ENCODE data around the gene IL13.

IL13 gene

DNA sequence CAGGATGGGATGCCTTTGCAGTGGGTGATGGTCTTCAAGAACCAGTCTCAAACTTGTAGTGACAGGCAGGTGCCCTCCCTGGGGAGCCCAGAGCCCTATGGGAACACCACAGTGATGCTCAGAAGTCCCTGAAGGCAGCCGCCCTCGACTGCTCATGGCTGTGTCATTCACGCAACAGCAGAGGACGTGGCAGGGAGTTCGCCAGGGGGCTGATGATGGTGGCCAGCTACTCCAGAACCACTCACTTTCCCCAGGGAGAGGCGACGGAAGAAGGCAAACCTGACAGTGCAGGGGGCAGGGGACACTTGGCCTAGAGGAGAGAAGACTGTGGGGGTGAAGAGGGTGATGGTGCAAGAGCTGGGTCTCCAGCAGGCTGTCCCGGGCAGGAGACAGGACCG lies 4.0 kb downstream of the IL13 start:
- H3K4me2 ChIP-seq (ENCODE audit: low read length), result no peak overlapping the region
- no peak overlapping the region for H3K27ac ChIP-seq (ENCODE audit: low read depth, low read length)
- no peaks in the 10 kb centered on the region for H4K20me1 ChIP-seq (ENCODE audit: control insufficient read depth, insufficient read depth, low read depth, low read length)
- H3K4me1 ChIP-seq (ENCODE audit: control insufficient read depth, low read length), result no peaks in the 10 kb centered on the region
- no peaks in the 10 kb centered on the region for H3K9me2 ChIP-seq (replicated peaks; ENCODE audit: control insufficient read depth, low read length)
- TF ChIP-seq EZH2phosphoT487 (IDR thresholded peaks at IDR 0.05; ENCODE audit: borderline replicate concordance, low read length), result no peak
- TF ChIP-seq, protein P1, sequence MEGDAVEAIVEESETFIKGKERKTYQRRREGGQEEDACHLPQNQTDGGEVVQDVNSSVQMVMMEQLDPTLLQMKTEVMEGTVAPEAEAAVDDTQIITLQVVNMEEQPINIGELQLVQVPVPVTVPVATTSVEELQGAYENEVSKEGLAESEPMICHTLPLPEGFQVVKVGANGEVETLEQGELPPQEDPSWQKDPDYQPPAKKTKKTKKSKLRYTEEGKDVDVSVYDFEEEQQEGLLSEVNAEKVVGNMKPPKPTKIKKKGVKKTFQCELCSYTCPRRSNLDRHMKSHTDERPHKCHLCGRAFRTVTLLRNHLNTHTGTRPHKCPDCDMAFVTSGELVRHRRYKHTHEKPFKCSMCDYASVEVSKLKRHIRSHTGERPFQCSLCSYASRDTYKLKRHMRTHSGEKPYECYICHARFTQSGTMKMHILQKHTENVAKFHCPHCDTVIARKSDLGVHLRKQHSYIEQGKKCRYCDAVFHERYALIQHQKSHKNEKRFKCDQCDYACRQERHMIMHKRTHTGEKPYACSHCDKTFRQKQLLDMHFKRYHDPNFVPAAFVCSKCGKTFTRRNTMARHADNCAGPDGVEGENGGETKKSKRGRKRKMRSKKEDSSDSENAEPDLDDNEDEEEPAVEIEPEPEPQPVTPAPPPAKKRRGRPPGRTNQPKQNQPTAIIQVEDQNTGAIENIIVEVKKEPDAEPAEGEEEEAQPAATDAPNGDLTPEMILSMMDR (IDR thresholded peaks at IDR 0.05; ENCODE audit: low read depth, low read length, poor library complexity, severe bottlenecking), result no peak
- H3F3A ChIP-seq (ENCODE audit: control insufficient read depth, insufficient read depth), result no peaks in the 10 kb centered on the region
- H3K9me3 ChIP-seq (ENCODE audit: control insufficient read depth, insufficient read depth, low read length), result no peaks in the 10 kb centered on the region
- no peaks in the 10 kb centered on the region for H3K36me3 ChIP-seq (ENCODE audit: control insufficient read depth, low read length)
- no peaks in the 10 kb centered on the region for H3K27me3 ChIP-seq (ENCODE audit: control insufficient read depth, low read length)
- no peak overlapping the region for H3K4me3 ChIP-seq (ENCODE audit: low read length)
- no peaks in the 10 kb centered on the region for H3K79me2 ChIP-seq (ENCODE audit: control insufficient read depth, low read length)

DNA sequence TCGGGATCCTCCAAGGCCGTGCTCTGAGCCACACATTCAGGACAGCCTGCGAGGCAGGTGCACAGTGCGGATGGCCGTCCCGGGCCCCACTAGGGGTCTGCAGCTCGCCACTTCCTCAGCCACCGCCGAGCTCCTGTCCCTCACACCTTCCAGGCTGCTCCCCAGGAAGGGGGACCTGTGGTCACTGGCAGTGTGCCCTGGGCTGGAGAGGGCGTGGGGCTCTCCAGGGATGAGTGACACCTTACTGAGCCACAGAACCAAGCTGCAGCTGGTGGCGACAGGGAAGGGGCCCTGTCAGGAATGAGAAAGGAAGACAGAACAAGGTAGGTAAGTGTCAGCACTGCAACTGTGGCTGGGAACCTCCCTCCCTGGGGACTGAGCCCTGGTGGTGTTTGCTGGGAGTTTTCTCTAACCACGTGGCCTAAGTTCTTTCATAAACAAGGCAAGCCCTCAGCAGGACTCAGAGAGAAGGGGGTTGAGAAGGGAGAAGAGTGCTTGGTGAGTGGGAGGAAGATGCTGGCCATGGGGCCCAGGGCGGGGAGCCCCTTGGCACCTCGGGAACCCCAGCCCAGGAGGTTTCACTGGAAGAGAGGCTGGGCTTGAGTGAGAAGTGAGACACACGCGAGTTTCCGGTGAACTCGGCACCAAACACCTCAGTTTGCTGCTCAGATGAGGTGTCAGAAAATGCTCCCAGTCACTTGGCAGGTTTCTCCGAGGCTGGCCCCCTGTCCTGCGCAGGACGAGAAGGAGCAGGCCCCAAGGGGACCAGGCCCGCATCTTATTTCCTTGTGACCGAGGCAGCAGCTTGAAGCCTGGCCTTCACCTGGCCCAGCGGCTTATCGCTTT lies 5.2 kb downstream of the IL13 start:
- Histone ChIP-seq H3K9me2 (replicated peaks; ENCODE audit: control insufficient read depth, low read length) (no peaks in the 10 kb centered on the region), H3F3A (ENCODE audit: control insufficient read depth, insufficient read depth) (no peaks in the 10 kb centered on the region), H3K4me1 (ENCODE audit: control insufficient read depth, low read length) (no peaks in the 10 kb centered on the region), H3K4me3 (ENCODE audit: low read length) (no peak overlapping the region), H3K79me2 (ENCODE audit: control insufficient read depth, low read length) (no peaks in the 10 kb centered on the region), H3K27me3 (ENCODE audit: control insufficient read depth, low read length) (no peaks in the 10 kb centered on the region), H4K20me1 (ENCODE audit: control insufficient read depth, insufficient read depth, low read depth, low read length) (no peaks in the 10 kb centered on the region), H3K9me3 (ENCODE audit: control insufficient read depth, insufficient read depth, low read length) (no peaks in the 10 kb centered on the region), H3K36me3 (ENCODE audit: control insufficient read depth, low read length) (no peaks in the 10 kb centered on the region), H3K27ac (ENCODE audit: low read depth, low read length) (no peak overlapping the region), H3K4me2 (ENCODE audit: low read length) (no peak overlapping the region)
- TF ChIP-seq EZH2phosphoT487 (IDR thresholded peaks at IDR 0.05; ENCODE audit: borderline replicate concordance, low read length), result no peak
- TF ChIP-seq, protein P1 (IDR thresholded peaks at IDR 0.05; ENCODE audit: low read depth, low read length, poor library complexity, severe bottlenecking), result no peak

DNA sequence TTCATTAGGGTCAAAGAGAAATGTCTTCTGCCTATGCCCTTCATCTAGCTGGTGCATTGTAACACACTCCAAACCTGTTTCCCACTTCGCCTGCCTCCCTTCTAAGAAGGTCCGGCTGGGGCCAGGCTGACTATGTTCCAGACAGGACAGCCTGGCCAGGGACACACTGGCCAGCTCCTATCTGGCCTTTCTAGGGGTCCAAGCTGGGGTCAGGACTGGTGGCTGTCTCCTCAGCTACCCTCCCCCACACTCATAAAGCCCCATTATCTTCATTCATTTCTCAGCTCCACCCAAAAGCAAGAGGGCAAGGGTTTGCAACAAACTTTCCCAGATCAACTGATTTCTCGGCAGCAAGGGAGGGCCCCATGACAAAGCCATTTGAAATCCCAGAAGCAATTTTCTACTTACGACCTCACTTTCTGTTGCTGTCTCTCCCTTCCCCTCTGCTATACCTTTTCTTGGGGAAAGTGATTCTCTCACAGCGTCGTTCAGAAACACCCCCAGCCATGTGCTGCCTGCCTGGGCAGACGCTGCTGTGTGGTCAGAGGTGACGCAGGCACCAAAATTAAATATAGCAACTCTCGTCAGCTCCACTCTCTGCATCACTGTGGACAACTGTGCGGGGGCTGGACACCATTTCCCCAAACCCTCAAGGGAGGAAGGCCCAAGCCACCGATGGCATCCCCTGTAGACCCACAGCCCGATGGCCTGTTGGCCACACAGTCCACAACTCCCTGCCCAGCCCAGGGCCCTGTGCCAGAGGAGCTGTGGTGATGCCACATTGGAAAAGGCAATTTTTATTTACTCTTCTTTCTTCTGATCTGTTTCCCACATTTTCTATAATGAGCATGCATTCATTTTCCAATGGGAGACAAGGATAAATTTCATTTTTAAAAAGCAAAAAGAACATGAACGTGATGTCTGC lies 6.1 kb downstream of the IL13 start:
- no peaks in the 10 kb centered on the region for H3K36me3 ChIP-seq (ENCODE audit: control insufficient read depth, low read length)
- no peak overlapping the region for H3K4me2 ChIP-seq (ENCODE audit: low read length)
- no peaks in the 10 kb centered on the region for H3K9me3 ChIP-seq (ENCODE audit: control insufficient read depth, insufficient read depth, low read length)
- no peaks in the 10 kb centered on the region for H3K27me3 ChIP-seq (ENCODE audit: control insufficient read depth, low read length)
- H3K79me2 ChIP-seq (ENCODE audit: control insufficient read depth, low read length), result no peaks in the 10 kb centered on the region
- TF ChIP-seq EZH2phosphoT487 (IDR thresholded peaks at IDR 0.05; ENCODE audit: borderline replicate concordance, low read length), result no peak
- TF ChIP-seq, protein P1 (IDR thresholded peaks at IDR 0.05; ENCODE audit: low read depth, low read length, poor library complexity, severe bottlenecking), result no peak
- no peak overlapping the region for H3K4me3 ChIP-seq (ENCODE audit: low read length)
- H4K20me1 ChIP-seq (ENCODE audit: control insufficient read depth, insufficient read depth, low read depth, low read length), result no peaks in the 10 kb centered on the region
- no peaks in the 10 kb centered on the region for H3K4me1 ChIP-seq (ENCODE audit: control insufficient read depth, low read length)
- H3K27ac ChIP-seq (ENCODE audit: low read depth, low read length), result no peak overlapping the region
- no peaks in the 10 kb centered on the region for H3K9me2 ChIP-seq (replicated peaks; ENCODE audit: control insufficient read depth, low read length)
- H3F3A ChIP-seq (ENCODE audit: control insufficient read depth, insufficient read depth), result no peaks in the 10 kb centered on the region
